GM12872 (cell line): Measurements from ENCODE around the gene EMD.

Source experiments
- CTCF ChIP-seq: IDR thresholded peaks from 3 replicates; pipeline ENCODE4 v1.5.1; 2011; ENCODE audit warnings: low read depth, mild to moderate bottlenecking, low read length, moderate library complexity; ENCODE audit not compliant: insufficient read depth

EMD gene

GRCh38 chrX:154358829-154359228 lies 20.3 kb upstream of the EMD start:
- no peak for TF ChIP-seq CTCF

- TF ChIP-seq CTCF, result no peak
Observed at GRCh38 chrX:154359362-154360154, 19.5 kb upstream of the EMD start.

GRCh38 chrX:154360155-154360713 lies 18.9 kb upstream of the EMD start:
- TF ChIP-seq CTCF, result no peak

GRCh38 chrX:154362085-154362742 lies 16.9 kb upstream of the EMD start:
- TF ChIP-seq CTCF, result no peak

GRCh38 chrX:154363706-154364439 lies 15.2 kb upstream of the EMD start:
- no peak for TF ChIP-seq CTCF

GRCh38 chrX:154365052-154365600 lies 14.0 kb upstream of the EMD start:
- TF ChIP-seq CTCF, result no peak
